CD14-positive monocyte (primary cell): ENCODE results near the gene B3GNT9. TPM values are rescaled to one million over a fixed set of nuclear protein-coding genes. Genes with fewer than 3 reads are reported as not detected.
A peak's percentile ranks its signal among the peaks of the same experiment; 100 is the strongest.

ENCODE experiments used
- DNase-seq, 3 donors: peaks; one replicate each; pipeline ENCODE4 v3.0.0-alpha.2; 2011 to 2022
- H2AFZ ChIP-seq: 2 replicates; pipeline ENCODE4 v1.6.0; 2012; ENCODE audit warnings: mild to moderate bottlenecking, low read depth, low read length, inconsistent platforms; ENCODE audit not compliant: insufficient read depth, poor library complexity, severe bottlenecking
- H3K27ac ChIP-seq, 2 donors: 1 replicate in 1 of 2; 2 replicates in 1 of 2; pipeline ENCODE4 v1.5.1; 2012 to 2013; ENCODE audit warnings: low read length in 2 of 2, control low read depth in 1 of 2, inconsistent platforms in 1 of 2, low read depth in 1 of 2, mild to moderate bottlenecking in 1 of 2
- H3K27me3 ChIP-seq, 2 donors: one replicate each; pipeline versions ENCODE4 v1.6.0 to v1.6.1; 2011 to 2013; ENCODE audit warnings: low read length in 2 of 2; ENCODE audit not compliant: control insufficient read depth in 2 of 2, insufficient read depth in 2 of 2
- H3K36me3 ChIP-seq, 2 donors: replicated peaks in 1 of 2; 1 replicate in 1 of 2; 2 replicates in 1 of 2; pipeline versions ENCODE4 v1.5.1 to v1.6.1; 2012 to 2013; ENCODE audit warnings: low read length in 2 of 2, control low read depth in 1 of 2, inconsistent platforms in 1 of 2, mild to moderate bottlenecking in 1 of 2; ENCODE audit not compliant: insufficient read depth in 2 of 2, control insufficient read depth in 1 of 2
- H3K4me1 ChIP-seq, 2 donors: 1 replicate in 1 of 2; 2 replicates in 1 of 2; pipeline versions ENCODE4 v1.5.1 to v1.6.1; 2012 to 2013; ENCODE audit warnings: low read length in 2 of 2, control low read depth in 1 of 2, inconsistent platforms in 1 of 2, mild to moderate bottlenecking in 1 of 2, moderate library complexity in 1 of 2; ENCODE audit not compliant: insufficient read depth in 2 of 2, control insufficient read depth in 1 of 2
- H3K4me2 ChIP-seq: replicated peaks from 2 replicates; pipeline ENCODE3; 2012; ENCODE audit warnings: low read length, moderate library complexity, mild to moderate bottlenecking; ENCODE audit not compliant: poor library complexity, severe bottlenecking; ENCODE audit errors: extremely low read depth
- H3K4me3 ChIP-seq, 3 experiments: fragments of 200-600 bp in 1 of 3; sonication (generic) in 1 of 3; replicated peaks in 1 of 3; 1 replicate in 2 of 3; 2 replicates in 1 of 3; pipeline ENCODE4 v1.5.1; 2011 to 2013; ENCODE audit warnings: low read length in 3 of 3, mild to moderate bottlenecking in 3 of 3, control low read depth in 2 of 3, low read depth in 2 of 3, inconsistent platforms in 1 of 3, moderate library complexity in 1 of 3
- H3K79me2 ChIP-seq: 2 replicates; pipeline ENCODE4 v1.6.0; 2012; ENCODE audit warnings: mild to moderate bottlenecking, control low read depth, inconsistent platforms, low read length, moderate library complexity; ENCODE audit not compliant: insufficient read depth
- H3K9ac ChIP-seq: 2 replicates; pipeline ENCODE4 v1.6.0; 2017; ENCODE audit warnings: low read length, mild to moderate bottlenecking; ENCODE audit not compliant: insufficient read depth, poor library complexity, severe bottlenecking
- H3K9me3 ChIP-seq, 2 donors: replicated peaks in 1 of 2; 1 replicate in 1 of 2; 2 replicates in 1 of 2; pipeline versions ENCODE4 v1.5.1 to v1.6.1; 2012 to 2013; ENCODE audit warnings: low read length in 2 of 2, control low read depth in 1 of 2; ENCODE audit not compliant: control insufficient read depth in 1 of 2, insufficient read depth in 1 of 2
- H4K20me1 ChIP-seq: 2 replicates; pipeline ENCODE4 v1.6.0; 2012; ENCODE audit warnings: mild to moderate bottlenecking, low read length, control low read depth, moderate library complexity; ENCODE audit not compliant: insufficient read depth
- H3K27ac Mint-ChIP-seq, 7 donors: one replicate each; pipeline ENCODE4 v1.8.0; 2020; ENCODE audit warnings: mild to moderate bottlenecking in 7 of 7, mixed read lengths in 7 of 7, moderate library complexity in 6 of 7, inconsistent platforms in 2 of 7
- H3K27me3 Mint-ChIP-seq, 3 donors: one replicate each; pipeline ENCODE4 v1.8.0; 2021 to 2022; ENCODE audit warnings: low read depth in 3 of 3, mild to moderate bottlenecking in 3 of 3, mixed read lengths in 3 of 3, moderate library complexity in 3 of 3, inconsistent platforms in 1 of 3
- H3K36me3 Mint-ChIP-seq, 2 donors: one replicate each; pipeline ENCODE4 v1.8.0; 2020; ENCODE audit warnings: mixed read lengths in 2 of 2, inconsistent platforms in 1 of 2, mild to moderate bottlenecking in 1 of 2
- H3K4me1 Mint-ChIP-seq: one replicate; pipeline ENCODE4 v1.8.0; 2020; ENCODE audit warnings: mild to moderate bottlenecking, mixed read lengths
- H3K4me3 Mint-ChIP-seq, 2 donors: one replicate each; pipeline ENCODE4 v1.8.0; 2020; ENCODE audit warnings: mild to moderate bottlenecking in 2 of 2, mixed read lengths in 2 of 2, moderate library complexity in 1 of 2
- H3K9me3 Mint-ChIP-seq, 7 donors: one replicate each; pipeline ENCODE4 v1.8.0; 2020 to 2022; ENCODE audit warnings: mixed read lengths in 7 of 7, mild to moderate bottlenecking in 6 of 7, moderate library complexity in 6 of 7, inconsistent platforms in 2 of 7
- CTCF ChIP-seq: fragments of 200-600 bp; IDR thresholded peaks from one replicate; pipeline ENCODE4 v1.8.0; 2022; ENCODE audit warnings: antibody characterized with exemption, mild to moderate bottlenecking
- WGBS: methylation state at CpG from one replicate; pipeline ENCODE4 v1.1.5; 2013; ENCODE audit warnings: missing lambda C conversion rate; ENCODE audit not compliant: insufficient coverage; 5-methylcytosine and 5-hydroxymethylcytosine counted together
- intact Hi-C, 2 donors: fragments of 100-400 bp; cut with micrococcal nuclease; formaldehyde crosslinking; loops; one replicate each; pipeline versions ENCODE4 v1.15.0 to v1.15.1; 2023
- polyA plus RNA-seq, 3 donors: library from polyadenylated mRNA; depleted of rRNA in 1 of 3; unstranded in 2 of 3; stranded (reverse) in 1 of 3; fragments of 300-500 nt in 2 of 3; fragments of >200 nt in 1 of 3; fragmentation: Illumina TruSeq in 2 of 3; gene quantifications; 1 replicate in 2 of 3; 2 replicates in 1 of 3; pipeline ENCODE4 v1.2.3, GENCODE V29; 2012 to 2021

Gene B3GNT9
- polyA plus RNA-seq, 3 donors, result 0.10 to 0.67 (median 0.20) TPM

GRCh38 chr16:67157892-67158635, 7.3 kb upstream of the B3GNT9 start:
- Histone ChIP-seq H3K27me3 (peaks cover 13 to 43% of the 10 kb centered on the region in 2 donors), H4K20me1 (peaks cover 83% of the 10 kb centered on the region), H3K4me3 (peak overlapping the region in 1 of 3 experiments; percentile 14), H3K9me3 (peaks cover 0 to 9% of the 10 kb centered on the region in 2 donors), H3K27ac (no peak overlapping the region), H3K4me1 (peaks cover 53 to 64% of the 10 kb centered on the region in 2 donors), H3K9ac (no peak overlapping the region), H3K36me3 (no peaks in the 10 kb centered on the region), H3K4me2 (peak overlapping the region; percentile 99), H3K79me2 (no peaks in the 10 kb centered on the region), H2AFZ (no peak overlapping the region)
- Mint-ChIP-seq H3K4me3 (peak overlapping the region; percentile 39 to 91), H3K9me3 (peaks cover 0 to 14% (median 7%) of the 10 kb centered on the region in 7 donors), H3K4me1 (peaks cover 60% of the 10 kb centered on the region), H3K36me3 (peaks cover 10 to 12% of the 10 kb centered on the region in 2 donors), H3K27ac (peak overlapping the region in 6 of 7 donors; percentile 5 to 76 (median 36)), H3K27me3 (peaks cover 50 to 63% (median 52%) of the 10 kb centered on the region in 3 donors)
- WGBS, result 71% methylated on average over 2 of the region's 7 CpGs
- no peak for TF ChIP-seq CTCF
- intact Hi-C loops, result loop anchor here (5.0 kb wide), 2 partner anchors 141 to 201 kb away; no protein-coding TSS in a partner anchor
- DNase-seq, result no peak

- WGBS, result 88% methylated on average over 5 of the region's 7 CpGs
- H3K27me3 ChIP-seq, result peaks cover 5 to 43% of the 10 kb centered on the region in 2 donors
- peaks cover 0 to 9% of the 10 kb centered on the region in 2 donors for H3K9me3 ChIP-seq
- no peaks in the 10 kb centered on the region for H3K79me2 ChIP-seq
- intact Hi-C loops, result loop anchor here (5.0 kb wide), 2 partner anchors 140 to 200 kb away; no protein-coding TSS in a partner anchor
- Mint-ChIP-seq H3K4me3 (peak overlapping the region in 1 of 2 donors; percentile 47), H3K36me3 (peaks cover 7% of the 10 kb centered on the region in 2 donors), H3K4me1 (peaks cover 55% of the 10 kb centered on the region), H3K27ac (peak overlapping the region in 1 of 7 donors; percentile 26), H3K27me3 (peaks cover 50 to 63% (median 52%) of the 10 kb centered on the region in 3 donors), H3K9me3 (peaks cover 0 to 9% (median 4%) of the 10 kb centered on the region in 7 donors)
- H3K9ac ChIP-seq, result no peak overlapping the region
- H3K4me2 ChIP-seq, result no peak overlapping the region
- no peak for DNase-seq
- no peak overlapping the region for H3K27ac ChIP-seq
- no peaks in the 10 kb centered on the region for H3K36me3 ChIP-seq
- no peak overlapping the region for H3K4me3 ChIP-seq
- TF ChIP-seq CTCF, result no peak
- no peak overlapping the region for H2AFZ ChIP-seq
- peaks cover 45 to 55% of the 10 kb centered on the region in 2 donors for H3K4me1 ChIP-seq
- peaks cover 80% of the 10 kb centered on the region for H4K20me1 ChIP-seq
These were observed 6.4 kb upstream of the B3GNT9 start for GRCh38 chr16:67157106-67157748.
